HG02763 (cell line): ENCODE measurements around the gene SORL1-AS1.
A peak's percentile ranks its signal among the peaks of the same experiment; 100 is the strongest.

ENCODE experiments used
- ATAC-seq: cut with Tn5 transposase; IDR thresholded peaks from one replicate; pipeline ENCODE4 v1.9.1; 2021; ENCODE audit warnings: mild to moderate bottlenecking, moderate library complexity; ENCODE audit not compliant: unreplicated experiment

SORL1-AS1 gene

DNA sequence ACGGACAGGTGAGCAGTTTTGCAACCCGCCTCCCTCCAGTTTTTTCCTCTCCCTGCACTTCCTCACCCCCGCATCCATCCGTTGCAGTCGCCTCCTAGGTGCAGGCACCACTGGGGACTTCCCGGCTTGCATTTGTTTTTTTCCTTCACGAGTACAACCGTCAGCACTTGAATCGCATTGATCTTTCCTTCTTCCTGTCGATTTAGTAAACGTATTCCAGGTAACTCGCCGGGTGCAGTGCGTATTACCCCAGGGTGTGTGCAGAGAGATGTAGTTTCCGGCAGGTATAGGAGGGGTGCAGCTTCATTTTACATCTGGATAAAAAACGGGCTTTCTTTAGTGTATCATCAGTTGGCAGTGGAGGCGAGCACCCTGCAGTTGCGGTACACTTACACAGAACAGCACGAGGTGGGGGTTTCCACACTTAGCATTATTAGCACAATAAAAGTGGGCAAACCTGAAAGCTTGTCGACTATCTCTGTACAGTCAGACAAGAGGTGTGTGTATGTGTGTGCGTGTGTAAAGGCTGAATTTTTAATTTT is at the start of gene SORL1-AS1:
SORL1-AS1 (minus strand) TSS at position 359 of the 542 bp plus-strand sequence.
- peak; percentile 15 for ATAC-seq

DNA sequence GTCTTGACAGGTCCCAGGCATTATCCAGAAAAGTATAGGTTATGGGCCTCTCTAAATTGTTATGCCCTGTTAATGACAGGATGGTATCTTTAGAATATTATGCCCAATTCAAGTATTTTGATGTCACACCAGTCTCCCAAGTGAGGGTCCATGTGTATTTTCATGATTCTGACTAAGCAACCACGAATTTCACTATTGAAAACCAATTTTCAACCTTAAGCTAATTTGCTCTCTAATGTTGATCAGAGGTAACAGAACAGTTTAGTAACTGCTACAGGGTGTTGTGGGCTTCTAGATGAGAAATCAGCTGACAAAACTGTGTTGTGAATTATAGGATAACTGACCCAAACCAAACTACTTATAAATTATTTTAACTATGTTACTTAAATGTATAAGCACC is 48.0 kb upstream of the SORL1-AS1 start:
- ATAC-seq, result no peak

GRCh38 chr11:121500275-121500674 is 47.5 kb upstream of the SORL1-AS1 start:
- no peak for ATAC-seq

DNA sequence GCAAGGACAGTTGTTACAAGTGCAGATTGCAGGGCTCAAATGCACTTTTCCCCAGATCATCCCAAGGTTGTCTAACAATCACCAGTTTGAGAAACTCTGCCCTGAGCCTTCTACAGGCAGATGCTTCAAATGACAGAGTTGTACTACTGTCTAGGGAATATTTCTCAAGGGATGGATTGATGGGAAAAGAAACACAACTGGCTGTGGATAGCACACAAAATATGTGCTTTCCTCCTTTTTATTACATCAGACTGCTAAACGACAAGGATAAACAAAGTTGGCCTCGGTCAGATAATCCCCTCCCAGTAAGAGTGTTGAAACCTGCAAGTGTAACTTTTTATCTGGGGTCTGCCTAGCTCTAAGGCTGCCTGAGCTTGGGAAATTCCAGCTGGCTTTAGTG is 46.6 kb upstream of the SORL1-AS1 start:
- ATAC-seq, result no peak

DNA sequence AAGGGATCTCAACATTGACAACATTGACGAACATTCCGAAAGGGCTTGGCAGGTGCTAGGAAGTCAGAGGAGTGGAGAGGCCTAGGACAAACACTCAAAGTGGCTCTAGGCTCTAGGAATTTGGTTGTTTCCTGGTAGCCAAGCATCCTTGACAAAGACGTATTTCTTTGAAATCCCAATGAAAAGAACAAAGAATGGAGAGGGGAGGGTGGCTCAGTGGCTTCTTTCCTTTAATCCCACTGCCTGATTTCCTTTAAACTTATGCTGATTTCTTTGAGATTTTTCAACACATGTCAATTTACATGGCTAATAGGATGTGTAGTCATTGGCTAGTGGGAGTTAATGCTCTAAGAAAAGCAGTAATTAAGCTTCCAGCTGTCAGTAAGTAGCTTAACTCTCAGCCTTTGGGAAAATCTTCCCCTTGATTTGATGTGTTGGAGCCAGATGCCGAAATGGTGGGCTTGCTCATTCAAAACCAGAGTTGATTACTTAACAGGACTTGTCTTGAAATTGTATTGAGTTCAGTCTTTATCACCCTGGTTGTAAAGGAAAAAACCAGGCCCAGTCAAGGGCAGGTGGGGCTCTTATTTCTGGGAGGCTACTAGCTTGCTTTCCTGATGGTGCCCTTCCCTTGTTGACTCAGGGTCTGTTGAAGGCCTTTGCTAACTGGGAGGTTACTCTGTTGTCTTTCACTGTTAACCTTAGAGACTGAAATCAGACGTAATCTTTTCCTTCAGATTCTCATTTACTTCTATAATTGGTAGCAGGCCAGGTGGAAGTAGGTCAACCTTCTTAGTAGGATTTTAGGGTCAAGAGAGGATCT is 44.6 kb upstream of the SORL1-AS1 start:
- no peak for ATAC-seq

- ATAC-seq, result peak; percentile 71
Measured at GRCh38 chr11:121494355-121495099, 41.8 kb upstream of the SORL1-AS1 start.

- no peak for ATAC-seq
Measured at GRCh38 chr11:121489823-121490222, 37.1 kb upstream of the SORL1-AS1 start.

DNA sequence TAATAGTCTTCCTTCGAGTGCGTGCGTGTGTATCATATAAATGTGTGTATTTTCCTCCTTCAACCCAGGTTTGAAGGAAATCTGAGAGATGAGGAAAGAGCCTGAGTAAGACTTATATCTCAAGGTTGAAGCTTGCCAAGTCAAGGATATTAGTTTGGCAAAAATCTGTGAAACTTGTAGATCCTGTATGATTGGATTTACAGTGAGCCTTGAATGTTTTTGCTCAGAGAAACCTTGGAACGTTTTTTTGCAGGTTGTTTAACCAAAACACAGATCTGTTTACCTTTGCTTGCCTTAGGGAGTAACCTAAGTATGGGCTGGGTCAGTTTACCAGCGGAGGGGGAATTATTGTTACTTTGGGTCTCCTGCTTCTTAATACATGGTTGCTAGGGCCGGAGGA is 35.9 kb upstream of the SORL1-AS1 start:
- ATAC-seq, result no peak

- ATAC-seq, result no peak
Measured at GRCh38 chr11:121488170-121488569, 35.4 kb upstream of the SORL1-AS1 start.

DNA sequence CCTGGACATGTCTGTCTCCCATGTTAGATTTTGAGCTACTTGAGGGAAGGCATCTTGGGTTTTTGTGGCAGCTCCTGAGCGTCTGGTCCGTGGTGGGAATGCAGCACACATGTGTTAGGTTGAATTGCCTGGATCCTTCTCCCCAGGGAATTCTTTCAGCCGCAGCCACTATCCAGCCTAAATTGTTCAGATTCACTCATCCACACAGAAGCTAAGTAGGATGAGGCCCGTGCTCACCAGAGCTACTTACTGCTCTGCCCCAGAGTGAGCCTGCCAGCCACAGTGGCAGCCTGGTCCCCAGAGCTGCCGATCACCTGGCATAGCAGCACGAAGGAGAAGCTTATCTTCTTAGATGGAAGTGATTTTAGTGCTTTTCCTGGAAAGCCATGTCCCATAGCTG is 34.4 kb upstream of the SORL1-AS1 start:
- ATAC-seq, result no peak

DNA sequence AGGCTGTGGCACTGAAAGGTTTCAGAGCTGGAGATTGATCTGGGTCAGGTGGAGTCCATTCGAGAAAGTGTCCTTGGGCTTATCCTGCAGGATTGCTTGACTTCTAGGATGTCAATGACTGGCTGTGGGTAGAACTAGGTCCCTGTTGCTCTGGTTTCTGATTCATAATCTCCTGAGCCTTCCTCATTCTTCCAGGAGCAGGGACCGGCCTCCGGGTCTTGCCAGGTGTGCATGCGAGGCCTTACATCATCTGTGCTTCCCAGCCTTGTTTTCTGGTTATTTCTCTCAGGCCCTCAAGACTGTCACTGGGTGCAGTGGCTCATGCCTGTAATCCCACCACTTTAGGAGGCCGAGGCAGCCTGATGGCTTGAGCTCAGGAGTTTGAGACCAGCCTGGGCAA is 33.3 kb upstream of the SORL1-AS1 start:
- no peak for ATAC-seq

- ATAC-seq, result no peak
Measured at GRCh38 chr11:121485216-121485615, 32.4 kb upstream of the SORL1-AS1 start.

DNA sequence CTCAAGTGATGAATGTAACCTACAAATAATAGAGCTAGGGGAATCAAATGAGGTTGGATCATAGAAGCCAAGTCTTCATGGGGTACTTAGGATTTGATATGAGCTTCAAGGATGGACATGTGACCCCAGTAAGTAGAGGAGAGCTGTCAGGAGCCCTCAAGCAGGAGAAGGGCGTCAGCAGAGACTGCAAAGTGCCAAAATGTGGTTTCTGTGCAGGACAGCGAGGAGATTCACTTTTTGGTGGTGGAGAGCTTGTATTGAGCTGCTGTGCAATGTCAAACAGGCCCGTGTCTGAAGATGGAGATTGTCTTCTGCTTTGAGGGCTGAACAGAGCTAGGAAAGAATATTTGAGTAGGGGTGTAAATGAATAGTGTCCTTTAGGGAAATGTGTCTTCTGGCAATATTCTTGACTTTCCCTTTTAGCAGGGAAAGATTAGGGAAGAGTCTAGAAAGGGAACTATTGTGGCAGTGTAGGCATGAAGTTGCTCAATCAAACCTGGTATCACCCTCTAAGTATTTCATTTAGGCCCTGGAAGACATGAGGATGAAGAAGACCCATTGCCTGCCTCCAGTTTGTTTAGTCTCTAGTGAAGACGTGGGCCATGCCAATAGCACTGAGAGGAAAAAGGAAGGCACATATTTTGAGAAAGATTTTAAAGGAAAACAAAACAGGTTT is 31.2 kb upstream of the SORL1-AS1 start:
- no peak for ATAC-seq

- peak; percentile 82 for ATAC-seq
Measured at GRCh38 chr11:121482231-121483129, 29.7 kb upstream of the SORL1-AS1 start.

DNA sequence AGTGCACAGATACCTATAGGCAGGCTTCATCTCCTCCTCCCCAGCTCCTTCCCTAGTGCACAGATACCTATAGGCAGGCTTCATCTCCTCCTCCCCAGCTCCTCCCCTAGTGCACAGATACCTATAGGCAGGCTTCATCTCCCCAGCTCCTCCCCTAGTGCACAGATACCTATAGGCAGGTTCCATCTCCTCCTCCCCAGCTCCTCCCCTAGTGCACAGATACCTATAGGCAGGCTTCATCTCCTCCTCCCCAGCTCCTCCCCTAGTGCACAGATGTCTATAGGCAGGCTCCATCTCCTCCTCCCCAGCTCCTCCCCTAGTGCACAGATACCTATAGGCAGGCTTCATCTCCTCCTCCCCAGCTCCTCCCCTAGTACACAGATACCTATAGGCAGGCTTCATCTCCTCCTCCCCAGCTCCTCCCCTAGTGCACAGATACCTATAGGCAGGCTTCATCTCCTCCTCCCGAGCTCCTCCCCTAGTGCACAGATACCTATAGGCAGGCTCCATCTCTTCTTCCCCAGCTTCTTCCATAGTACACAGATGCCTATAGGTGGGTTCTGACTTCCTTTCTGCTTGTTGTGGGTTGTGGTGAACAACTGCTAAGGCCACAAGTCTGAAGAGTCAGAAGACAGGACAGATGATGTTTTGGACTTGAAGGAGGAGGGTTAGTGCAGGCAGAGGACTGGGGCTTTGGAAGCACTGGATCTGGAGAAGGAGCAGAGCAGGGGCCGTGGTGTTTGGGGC is 28.9 kb upstream of the SORL1-AS1 start:
- peak; percentile 35 for ATAC-seq

- ATAC-seq, result no peak
Measured at GRCh38 chr11:121479698-121480238, 27.0 kb upstream of the SORL1-AS1 start.

DNA sequence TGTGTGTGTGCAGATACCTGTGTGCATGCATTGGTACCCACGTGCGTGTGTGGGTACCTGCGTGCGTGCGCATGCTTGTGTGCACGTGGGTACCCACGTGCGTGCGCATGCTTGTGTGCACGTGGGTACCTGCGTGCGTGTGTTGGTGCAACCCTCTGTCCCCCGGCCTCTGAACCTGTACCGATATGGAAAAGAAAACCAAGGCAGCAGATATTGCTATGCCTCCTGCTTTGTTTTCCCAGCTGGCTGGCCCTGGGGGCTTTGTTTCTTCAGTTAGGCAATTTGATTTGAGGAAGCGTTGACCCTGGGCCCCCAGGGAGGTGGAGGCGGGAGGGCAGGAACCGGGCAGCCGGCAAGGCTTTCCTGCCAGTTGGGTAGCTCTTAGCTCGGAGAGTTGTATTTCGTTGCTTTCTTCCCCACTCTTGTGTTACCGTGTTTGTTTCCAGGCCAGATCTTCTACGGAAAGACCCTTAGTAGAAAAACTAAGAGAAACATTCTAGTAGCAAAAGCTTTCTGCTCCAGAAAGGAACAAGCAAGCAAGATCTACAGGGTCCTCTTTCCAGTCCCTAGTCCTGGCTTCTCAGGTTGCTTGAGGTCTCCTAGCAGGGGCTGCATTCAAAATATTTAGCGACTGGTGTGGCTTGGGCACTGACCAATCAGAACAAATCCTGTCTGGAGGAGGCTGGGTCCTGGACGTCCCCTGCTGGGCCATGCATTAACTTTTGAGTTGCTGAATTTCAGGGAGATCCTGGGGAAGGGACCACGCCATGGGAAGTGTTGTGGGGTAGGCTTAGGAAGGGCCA is 26.3 kb upstream of the SORL1-AS1 start:
- no peak for ATAC-seq

GRCh38 chr11:121478226-121478894 is 25.6 kb upstream of the SORL1-AS1 start:
- no peak for ATAC-seq
